LNCaP clone FGC (cell line): Measurements from ENCODE around the gene MSRB1.
"Not testable (repeated sequence)": the region's sequence is repeated elsewhere in the genome, so short reads cannot be mapped to it uniquely, and the experiment has no call there.

ENCODE experiments used
- DNase-seq: peaks from one replicate; pipeline ENCODE4 v3.0.0-alpha.2; 2011; ENCODE audit warnings: low read depth
- H3K4me3 ChIP-seq: 2 replicates; pipeline ENCODE4 v1.5.1; 2011; ENCODE audit warnings: mild to moderate bottlenecking, low read depth, low read length, control low read depth
- TF ChIP-seq, protein P1 (sequence below): IDR thresholded peaks from 2 replicates; pipeline ENCODE4 v1.5.1; 2012; ENCODE audit warnings: mild to moderate bottlenecking; ENCODE audit not compliant: control insufficient read depth, insufficient read depth; ENCODE audit errors: extremely low read depth

MSRB1 gene

DNA sequence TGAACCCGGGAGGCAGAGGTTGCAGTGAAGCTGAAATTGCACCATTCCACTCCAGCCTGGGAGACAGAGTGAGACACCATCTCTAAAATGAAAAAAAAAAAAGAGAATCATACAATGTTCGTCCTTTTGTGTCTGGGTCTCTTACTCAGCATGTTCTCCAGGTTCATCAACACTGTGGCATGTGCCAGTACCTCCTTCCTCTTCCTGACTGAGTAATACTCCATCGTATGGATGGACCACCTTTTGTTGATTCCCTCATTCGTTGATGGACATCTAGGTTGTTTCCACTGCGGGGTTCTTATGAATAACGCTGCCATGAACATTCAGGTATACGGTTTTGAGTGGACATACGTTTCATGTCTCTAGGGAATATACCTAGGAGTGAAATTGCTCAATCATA is 20.6 kb downstream of the MSRB1 start:
- H3K4me3 ChIP-seq: no peak overlapping the region
- no peak for DNase-seq
- TF ChIP-seq, protein P1, sequence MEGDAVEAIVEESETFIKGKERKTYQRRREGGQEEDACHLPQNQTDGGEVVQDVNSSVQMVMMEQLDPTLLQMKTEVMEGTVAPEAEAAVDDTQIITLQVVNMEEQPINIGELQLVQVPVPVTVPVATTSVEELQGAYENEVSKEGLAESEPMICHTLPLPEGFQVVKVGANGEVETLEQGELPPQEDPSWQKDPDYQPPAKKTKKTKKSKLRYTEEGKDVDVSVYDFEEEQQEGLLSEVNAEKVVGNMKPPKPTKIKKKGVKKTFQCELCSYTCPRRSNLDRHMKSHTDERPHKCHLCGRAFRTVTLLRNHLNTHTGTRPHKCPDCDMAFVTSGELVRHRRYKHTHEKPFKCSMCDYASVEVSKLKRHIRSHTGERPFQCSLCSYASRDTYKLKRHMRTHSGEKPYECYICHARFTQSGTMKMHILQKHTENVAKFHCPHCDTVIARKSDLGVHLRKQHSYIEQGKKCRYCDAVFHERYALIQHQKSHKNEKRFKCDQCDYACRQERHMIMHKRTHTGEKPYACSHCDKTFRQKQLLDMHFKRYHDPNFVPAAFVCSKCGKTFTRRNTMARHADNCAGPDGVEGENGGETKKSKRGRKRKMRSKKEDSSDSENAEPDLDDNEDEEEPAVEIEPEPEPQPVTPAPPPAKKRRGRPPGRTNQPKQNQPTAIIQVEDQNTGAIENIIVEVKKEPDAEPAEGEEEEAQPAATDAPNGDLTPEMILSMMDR: no peak

DNA sequence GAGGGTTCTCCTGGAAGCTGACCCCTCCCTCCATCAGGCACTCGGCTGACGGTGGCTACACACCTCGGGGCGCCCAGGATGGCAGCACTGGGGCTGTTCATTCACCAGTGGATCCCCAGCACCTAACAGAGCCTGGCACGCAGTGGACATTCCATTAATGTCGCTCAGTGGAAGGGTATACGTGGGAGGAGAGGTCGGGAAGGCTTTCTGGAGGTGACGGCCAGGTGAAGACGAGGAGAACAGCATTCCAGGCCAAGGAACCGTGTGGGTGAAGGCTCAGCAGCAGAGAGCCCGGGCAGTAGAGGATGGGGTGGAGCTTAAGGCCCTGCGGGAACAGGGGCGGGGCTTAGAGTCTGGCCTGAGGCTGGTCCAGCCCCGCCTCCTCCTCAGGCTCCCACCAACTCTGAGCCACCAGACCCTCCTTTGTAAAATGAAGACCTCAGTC is 22.2 kb downstream of the MSRB1 start:
- H3K4me3 ChIP-seq: no peak overlapping the region
- no peak for DNase-seq
- TF ChIP-seq, protein P1: no peak

DNA sequence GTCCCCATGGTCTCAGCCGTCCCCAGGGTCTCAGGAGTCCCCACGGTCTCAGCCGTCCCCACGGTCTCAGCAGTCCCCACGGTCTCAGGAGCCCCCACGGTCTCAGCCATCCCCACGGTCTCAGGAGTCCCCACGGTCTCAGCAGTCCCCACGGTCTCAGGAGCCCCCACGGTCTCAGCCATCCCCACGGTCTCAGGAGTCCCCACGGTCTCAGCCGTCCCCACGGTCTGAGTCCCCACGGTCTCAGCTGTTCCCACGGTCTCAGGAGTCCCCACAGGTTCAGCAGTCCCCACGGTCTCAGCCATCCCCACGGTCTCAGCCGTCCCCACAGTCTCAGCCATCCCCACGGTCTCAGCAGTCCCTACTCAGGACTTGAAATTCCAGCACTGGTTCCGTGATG is 22.9 kb downstream of the MSRB1 start:
- DNase-seq: not testable (repeated sequence)

DNA sequence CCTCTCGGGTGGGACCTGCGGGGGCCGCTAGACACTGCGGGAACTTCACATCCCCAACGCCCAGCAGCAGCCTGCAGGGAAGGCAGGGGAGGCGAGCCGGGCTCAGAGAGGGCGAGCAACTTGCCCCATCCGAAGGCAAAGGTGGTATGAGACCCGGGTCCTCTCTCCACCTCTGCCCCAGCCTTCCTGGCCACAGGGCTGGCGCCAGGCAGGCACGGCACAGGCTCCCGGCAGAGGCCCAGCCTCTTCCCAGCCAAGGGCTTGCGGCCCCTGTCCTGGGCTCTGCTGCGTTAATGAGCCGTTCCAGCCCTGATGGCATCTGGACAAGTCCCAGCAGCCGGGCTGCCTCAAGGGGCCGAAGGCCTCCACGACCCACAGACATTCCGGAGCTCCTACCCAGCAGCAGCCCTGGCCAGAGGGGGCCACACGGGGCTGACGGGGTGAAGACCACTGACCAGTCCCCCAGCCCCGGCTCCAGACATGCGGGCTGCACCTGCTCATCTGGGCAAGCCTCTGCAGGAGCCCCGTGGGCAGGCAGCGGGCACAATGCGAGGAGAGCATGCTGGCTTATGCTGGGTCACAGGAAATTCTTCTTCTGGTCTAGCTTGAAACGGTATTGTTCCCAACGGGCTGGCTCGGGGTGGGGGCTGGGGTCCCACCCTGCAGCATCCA is 23.5 kb downstream of the MSRB1 start:
- no peak overlapping the region for H3K4me3 ChIP-seq
- TF ChIP-seq, protein P1: no peak
- DNase-seq: no peak

More for the DNA sequence above, 22.9 kb downstream of the MSRB1 start:
- not testable (repeated sequence) for H3K4me3 ChIP-seq

DNA sequence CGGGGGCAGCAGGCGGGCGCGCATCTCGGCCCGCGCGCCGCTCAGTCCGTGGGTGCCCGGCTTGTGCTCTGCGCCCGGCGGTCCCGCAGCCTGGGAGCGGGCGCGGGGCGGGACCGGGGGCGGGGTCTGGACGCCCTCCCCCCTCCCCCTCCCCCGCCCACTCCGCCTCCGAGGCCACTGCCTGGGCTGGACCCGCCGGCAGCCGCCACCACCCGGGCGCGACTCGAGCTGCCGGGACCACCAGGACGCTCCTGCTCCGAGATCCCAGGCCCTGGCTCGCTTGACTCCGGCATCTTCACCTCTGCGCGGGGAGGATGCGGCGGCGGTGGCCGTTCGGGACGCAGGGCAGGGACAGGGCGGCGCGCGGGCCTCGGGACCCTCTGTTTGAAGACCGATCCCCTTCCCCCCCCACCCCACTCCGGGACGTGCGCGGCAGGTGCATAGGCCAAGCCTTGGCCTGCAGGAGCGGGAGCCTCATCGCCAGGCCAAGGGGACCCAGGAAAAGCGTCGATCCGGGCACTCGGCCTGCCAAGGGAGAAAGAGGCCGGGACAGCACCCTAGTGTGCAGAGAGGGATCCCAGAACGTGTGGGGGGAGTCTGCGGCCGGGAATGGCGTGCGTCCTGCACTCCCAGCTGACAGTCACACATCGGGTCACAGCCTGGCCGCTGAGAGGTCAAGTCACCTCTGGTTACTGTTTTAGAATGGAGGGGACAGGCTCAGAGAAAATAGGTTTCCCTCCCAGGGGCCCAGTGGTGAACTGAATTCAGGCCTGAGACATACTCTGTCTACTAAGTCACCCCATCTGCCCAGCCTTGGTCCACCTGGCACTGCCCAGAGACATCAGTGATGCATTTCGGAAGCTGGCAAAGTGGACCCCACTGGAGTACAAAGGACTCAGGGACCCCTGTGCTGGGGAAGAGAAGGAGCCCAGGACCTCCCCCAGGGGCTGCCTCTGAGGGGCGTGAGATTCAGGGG is 24.4 kb downstream of the MSRB1 start, which contains the start of gene HS3ST6:
TSS of gene HS3ST6 (minus strand) at position 65 of the 976 bp plus-strand sequence. CDS start 92 bp downstream, outside the sequence.
- TF ChIP-seq, protein P1: no peak
- no peak for DNase-seq
- no peak within 1 kb of the TSS for H3K4me3 ChIP-seq

DNA sequence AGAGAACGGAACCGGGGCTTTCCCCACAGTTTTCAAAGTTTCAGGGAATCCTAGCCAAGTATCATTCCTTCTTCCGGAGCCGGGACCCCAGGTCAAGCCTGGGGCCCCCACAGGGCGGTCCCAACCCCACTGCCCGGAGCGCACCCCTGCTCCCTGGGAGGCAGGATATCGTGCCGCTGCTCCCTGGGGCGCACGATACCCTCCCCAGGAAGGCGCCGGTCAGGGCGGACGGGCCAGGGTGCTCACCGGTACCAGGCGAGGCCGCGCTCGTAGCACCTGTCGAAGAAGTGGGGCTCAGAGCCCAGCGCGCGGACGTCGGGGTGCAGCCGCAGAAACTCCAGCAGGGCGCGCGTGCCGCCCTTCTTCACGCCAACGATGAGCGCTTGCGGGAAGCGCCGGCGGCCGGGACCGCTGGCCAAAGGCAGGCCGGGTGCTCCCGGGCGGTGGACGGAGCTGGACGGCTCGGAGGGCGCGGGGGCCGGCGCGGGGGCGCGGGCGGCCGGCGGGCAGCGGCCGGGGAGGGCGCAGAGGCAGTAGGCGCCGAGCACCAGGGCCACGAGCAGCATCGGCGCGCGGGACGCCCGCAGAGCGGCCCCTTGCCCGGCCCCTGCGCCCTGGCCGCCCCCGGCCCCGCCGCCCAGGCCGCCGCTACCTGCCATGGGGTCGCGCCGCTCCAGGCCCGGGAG is 25.2 kb downstream of the MSRB1 start:
- DNase-seq: no peak
- no peak overlapping the region for H3K4me3 ChIP-seq
- TF ChIP-seq, protein P1: no peak
